ENCODE results near the gene GAS2L3.

GRCh38 chr12:100533376-100533775, 40.1 kb upstream of the GAS2L3 start:
- TF ChIP-seq CTCF (IDR thresholded peaks at IDR 0.05; ENCODE audit: insufficient read depth, low read depth, low read length) (no peak), EZH2 (IDR thresholded peaks at IDR 0.05; ENCODE audit: insufficient read depth, low read length) (no peak)
